Measurements from ENCODE around the gene OR1D5.
"Not testable (repeated sequence)": the region's sequence is repeated elsewhere in the genome, so short reads cannot be mapped to it uniquely, and the experiment has no call there.

Gene OR1D5

DNA sequence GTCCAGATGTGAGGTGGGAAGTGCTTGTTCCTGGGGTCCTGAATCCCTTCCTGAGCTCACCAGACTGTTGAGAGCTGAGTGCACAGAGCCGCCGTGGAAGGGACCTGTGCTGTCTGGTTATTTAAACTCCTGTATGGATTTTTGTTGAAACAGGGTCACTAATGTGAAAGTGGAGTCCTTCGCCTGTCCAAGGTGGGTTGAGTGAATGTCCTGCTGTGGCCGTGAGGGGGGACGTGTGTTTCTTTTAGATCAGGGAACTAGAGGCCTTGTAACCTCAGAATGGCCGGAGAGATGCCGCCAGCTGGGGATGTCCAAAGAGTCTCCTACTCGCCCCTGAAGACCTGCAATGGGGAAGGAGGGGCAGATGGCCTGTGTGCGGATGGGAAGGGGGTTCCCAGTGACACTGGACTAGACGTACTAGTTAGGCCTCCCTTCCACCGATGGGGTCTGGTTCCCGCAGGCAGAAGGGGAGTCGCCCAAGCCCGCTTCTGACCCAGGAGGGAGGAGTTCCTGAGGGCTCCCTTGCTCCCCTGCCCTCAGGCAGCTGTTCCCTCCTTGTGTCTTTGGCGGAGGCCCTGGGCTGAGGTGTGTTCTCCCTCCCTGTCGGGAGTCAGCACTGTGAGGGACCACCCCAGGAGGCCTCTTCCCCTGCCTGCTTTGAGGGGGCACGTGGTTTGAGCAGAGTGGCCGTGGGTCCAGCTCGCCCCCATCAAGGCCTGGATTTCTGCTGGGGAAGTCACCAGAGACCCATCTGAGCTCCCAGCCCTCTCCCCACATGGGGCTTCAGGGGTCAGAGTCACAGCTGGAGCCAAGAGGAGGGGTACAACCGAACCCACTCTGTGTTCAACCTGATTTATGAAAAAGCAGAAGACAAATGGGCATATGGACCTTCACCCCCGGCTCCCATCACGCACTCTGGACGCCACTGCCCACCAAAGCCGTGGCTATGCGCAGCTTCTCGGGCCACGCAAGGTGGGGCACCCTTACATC lies 30.9 kb downstream of the OR1D5 start:
- Histone ChIP-seq H3K36me3 (ENCODE audit: control insufficient read depth, insufficient read depth, low read length) (peaks cover 48% of the 10 kb centered on the region), H3K9ac (ENCODE audit: low read depth, low read length) (no peak overlapping the region), H3K4me1 (ENCODE audit: control insufficient read depth, insufficient read depth, low read length) (no peaks in the 10 kb centered on the region), H3K9me3 (ENCODE audit: control insufficient read depth, insufficient read depth, low read length) (no peaks in the 10 kb centered on the region), H3K4me3 (ENCODE audit: low read depth, low read length) (no peak overlapping the region), H3K27ac (ENCODE audit: low read depth, low read length) (no peak overlapping the region), H3K27me3 (ENCODE audit: control insufficient read depth, insufficient read depth, low read length) (no peaks in the 10 kb centered on the region)

DNA sequence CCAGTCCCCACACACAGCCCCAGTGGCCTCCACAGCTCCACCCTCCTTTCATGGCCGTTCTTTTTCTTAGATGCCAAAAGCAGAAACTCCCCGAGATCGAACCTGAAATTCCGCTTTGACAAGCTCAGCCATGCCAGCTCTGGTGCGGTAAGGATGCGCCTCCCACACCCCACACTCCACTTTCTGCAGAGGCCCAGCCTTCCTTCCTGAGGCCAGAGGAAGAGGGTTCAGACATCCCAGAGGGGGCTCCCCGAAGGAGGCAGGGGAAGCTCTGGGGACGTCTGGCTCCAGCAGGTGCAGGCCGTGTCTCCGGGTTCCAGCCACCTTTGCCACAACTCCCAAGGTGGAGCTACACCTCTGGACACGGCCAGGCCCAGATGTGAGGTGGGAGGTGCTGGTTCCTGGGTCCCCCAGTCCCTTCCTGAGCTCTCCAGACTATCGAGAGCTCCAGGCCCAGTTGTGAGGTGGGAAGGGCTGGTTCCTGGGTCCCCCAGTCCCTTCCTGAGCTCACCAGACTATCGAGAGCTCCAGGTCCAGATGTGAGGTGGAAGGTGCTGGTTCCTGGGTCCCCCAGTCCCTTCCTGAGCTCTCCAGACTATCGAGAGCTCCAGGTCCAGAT lies 32.4 kb downstream of the OR1D5 start:
- H3K4me3 ChIP-seq (ENCODE audit: low read depth, low read length); H3K4me1 ChIP-seq (ENCODE audit: control insufficient read depth, insufficient read depth, low read length); H3K27me3 ChIP-seq (ENCODE audit: control insufficient read depth, insufficient read depth, low read length); H3K27ac ChIP-seq (ENCODE audit: low read depth, low read length); H3K9me3 ChIP-seq (ENCODE audit: control insufficient read depth, insufficient read depth, low read length); H3K9ac ChIP-seq (ENCODE audit: low read depth, low read length): not testable (repeated sequence)
- peaks cover 59% of the 10 kb centered on the region for H3K36me3 ChIP-seq (ENCODE audit: control insufficient read depth, insufficient read depth, low read length)

DNA sequence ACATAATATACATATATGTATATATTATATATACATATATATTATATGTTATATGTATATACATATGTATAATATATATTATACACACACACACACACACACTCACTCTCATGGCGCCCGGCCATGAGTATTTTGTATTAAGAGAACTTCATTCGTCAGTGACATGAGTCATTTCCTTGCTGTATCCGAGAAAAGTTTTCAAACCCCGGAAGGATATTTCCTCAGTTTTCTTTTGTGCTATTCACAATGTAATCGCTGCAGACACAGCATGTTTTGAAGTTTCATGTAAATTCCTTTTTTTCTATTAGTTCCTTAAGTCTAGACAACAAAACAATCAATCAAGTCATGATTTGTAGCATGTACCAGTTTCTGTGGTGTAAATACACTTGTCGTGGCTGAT lies 33.3 kb downstream of the OR1D5 start:
- Histone ChIP-seq H3K9ac (ENCODE audit: low read depth, low read length) (no peak overlapping the region), H3K9me3 (ENCODE audit: control insufficient read depth, insufficient read depth, low read length) (no peaks in the 10 kb centered on the region), H3K27ac (ENCODE audit: low read depth, low read length) (no peak overlapping the region), H3K4me3 (ENCODE audit: low read depth, low read length) (no peak overlapping the region), H3K36me3 (ENCODE audit: control insufficient read depth, insufficient read depth, low read length) (peaks cover 57% of the 10 kb centered on the region), H3K4me1 (ENCODE audit: control insufficient read depth, insufficient read depth, low read length) (no peaks in the 10 kb centered on the region), H3K27me3 (ENCODE audit: control insufficient read depth, insufficient read depth, low read length) (no peaks in the 10 kb centered on the region)

DNA sequence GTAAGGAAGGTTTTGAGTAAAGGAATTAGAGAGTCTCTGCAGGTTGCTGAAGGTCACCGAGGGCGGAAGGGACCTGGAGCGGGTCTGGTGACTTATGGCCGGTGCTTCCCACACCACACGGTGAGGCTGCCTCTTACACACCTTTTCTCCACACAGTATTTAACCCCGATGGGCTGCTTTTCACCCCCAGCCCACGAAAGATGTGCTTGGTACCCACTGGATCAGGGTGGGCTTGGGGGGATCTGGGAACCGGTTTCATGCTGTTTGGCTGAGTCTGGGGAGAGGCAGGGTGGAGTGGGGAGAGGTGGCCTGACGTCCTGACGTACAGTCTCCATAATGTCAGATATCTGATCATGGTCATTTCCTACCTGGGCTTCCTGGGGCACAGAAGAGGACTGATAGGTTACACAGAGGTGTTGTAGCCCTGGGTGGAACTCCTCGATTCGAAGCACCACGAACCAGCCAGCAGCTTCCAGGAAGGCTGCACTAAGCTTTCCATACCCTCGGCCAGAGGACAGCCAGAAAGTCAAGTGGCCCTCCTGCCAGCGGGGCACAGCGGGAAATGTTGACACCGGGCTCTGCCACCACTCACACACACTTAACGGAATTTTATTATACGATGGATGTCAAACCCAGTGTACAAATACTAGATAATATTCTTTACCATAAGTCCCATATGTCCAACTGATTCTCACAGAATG lies 34.0 kb downstream of the OR1D5 start:
- H3K4me3 ChIP-seq (ENCODE audit: low read depth, low read length): no peak overlapping the region
- H3K9me3 ChIP-seq (ENCODE audit: control insufficient read depth, insufficient read depth, low read length): no peaks in the 10 kb centered on the region
- H3K27ac ChIP-seq (ENCODE audit: low read depth, low read length): no peak overlapping the region
- H3K36me3 ChIP-seq (ENCODE audit: control insufficient read depth, insufficient read depth, low read length): peaks cover 53% of the 10 kb centered on the region
- no peaks in the 10 kb centered on the region for H3K27me3 ChIP-seq (ENCODE audit: control insufficient read depth, insufficient read depth, low read length)
- no peak overlapping the region for H3K9ac ChIP-seq (ENCODE audit: low read depth, low read length)
- no peaks in the 10 kb centered on the region for H3K4me1 ChIP-seq (ENCODE audit: control insufficient read depth, insufficient read depth, low read length)

DNA sequence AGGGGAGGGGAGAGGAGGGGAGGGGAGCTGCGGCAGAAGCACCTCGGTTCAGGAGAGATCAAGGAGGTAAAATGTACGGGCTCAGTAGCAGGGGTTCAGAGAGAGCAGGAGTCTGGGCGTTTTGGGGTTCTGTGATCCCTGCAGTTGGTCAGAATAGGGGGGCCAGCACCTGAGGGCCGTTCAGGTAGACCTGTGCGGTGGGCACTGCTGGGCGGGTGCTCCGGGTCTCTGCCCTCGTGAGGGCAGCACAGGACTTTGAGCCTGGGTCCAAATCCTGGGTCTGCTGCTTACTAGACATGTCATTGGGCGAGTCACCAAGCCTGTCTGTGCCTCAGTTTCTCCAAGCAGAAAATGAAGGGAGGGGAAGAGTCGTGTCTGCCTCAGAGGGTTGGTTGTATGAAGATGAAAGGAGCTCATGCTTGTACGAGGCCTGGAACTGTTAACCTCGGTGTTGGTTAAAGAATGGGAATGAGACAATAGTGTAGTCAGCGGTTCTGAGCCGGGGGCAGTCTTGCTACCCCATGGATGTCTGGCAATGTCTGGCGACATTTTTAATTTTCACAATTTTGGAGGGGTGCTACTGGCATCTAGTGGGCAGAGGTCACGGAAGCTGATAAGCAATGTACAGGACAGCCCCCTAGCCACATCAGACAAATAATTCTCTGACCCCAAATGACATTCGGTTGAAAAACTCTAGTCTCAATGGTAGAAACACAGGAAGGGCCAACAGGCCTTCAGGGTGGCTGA lies 35.4 kb downstream of the OR1D5 start:
- Histone ChIP-seq H3K4me1 (ENCODE audit: control insufficient read depth, insufficient read depth, low read length) (no peaks in the 10 kb centered on the region), H3K36me3 (ENCODE audit: control insufficient read depth, insufficient read depth, low read length) (peaks cover 60% of the 10 kb centered on the region), H3K27ac (ENCODE audit: low read depth, low read length) (no peak overlapping the region)

DNA sequence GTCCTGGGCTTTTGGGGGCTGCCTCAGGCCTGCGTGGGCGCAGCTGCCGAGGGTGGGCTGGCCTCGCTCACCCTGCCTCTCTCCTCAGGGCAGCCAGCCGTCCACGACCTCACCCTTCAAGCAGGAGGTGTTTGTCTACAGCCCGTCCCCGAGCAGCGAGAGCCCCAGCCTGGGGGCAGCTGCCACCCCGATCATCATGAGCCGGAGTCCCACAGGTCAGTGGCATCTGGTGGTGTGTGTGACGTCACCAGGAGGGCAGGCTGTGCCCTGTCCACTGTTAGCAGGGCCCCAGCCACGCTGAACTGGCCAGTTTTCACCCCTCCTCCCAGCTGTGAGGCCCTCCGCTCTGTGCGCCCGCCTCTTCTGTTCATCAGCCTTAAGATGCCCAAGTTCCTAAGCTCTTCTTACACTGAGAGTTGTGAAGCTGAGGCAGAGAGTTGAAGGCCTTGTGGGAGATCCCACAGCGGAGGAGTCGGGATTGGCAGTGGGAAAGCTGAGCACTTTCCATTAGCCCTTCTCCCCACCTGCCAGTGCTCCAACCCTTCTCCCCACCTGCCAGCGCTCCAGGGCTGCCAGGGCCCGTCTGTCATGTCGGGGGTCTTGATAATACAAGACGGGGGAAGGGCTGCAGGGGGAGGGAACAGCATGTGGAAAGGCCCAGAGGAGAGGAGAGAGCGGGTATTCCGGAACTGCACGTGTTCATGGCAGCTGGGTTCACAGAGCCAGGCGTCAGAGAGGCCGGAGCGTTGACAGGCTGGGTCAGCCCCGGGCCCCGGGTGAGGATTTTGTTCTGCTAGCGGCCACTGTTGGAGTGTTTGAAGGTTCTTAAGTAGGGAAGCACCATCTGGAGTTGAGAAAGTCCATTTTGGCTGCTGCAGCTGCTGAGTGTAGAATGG lies 36.3 kb downstream of the OR1D5 start:
- Histone ChIP-seq H3K27ac (ENCODE audit: low read depth, low read length) (no peak overlapping the region), H3K4me1 (ENCODE audit: control insufficient read depth, insufficient read depth, low read length) (no peaks in the 10 kb centered on the region), H3K4me3 (ENCODE audit: low read depth, low read length) (no peak overlapping the region), H3K27me3 (ENCODE audit: control insufficient read depth, insufficient read depth, low read length) (no peaks in the 10 kb centered on the region), H3K9ac (ENCODE audit: low read depth, low read length) (no peak overlapping the region), H3K36me3 (ENCODE audit: control insufficient read depth, insufficient read depth, low read length) (peaks cover 64% of the 10 kb centered on the region), H3K9me3 (ENCODE audit: control insufficient read depth, insufficient read depth, low read length) (peaks cover 4% of the 10 kb centered on the region; the same call in 1 of the 2 replicates)

More for the DNA sequence above, 35.4 kb downstream of the OR1D5 start:
- no peaks in the 10 kb centered on the region for H3K27me3 ChIP-seq (ENCODE audit: control insufficient read depth, insufficient read depth, low read length)
- no peaks in the 10 kb centered on the region for H3K9me3 ChIP-seq (ENCODE audit: control insufficient read depth, insufficient read depth, low read length)
- no peak overlapping the region for H3K9ac ChIP-seq (ENCODE audit: low read depth, low read length)
- H3K4me3 ChIP-seq (ENCODE audit: low read depth, low read length): no peak overlapping the region

DNA sequence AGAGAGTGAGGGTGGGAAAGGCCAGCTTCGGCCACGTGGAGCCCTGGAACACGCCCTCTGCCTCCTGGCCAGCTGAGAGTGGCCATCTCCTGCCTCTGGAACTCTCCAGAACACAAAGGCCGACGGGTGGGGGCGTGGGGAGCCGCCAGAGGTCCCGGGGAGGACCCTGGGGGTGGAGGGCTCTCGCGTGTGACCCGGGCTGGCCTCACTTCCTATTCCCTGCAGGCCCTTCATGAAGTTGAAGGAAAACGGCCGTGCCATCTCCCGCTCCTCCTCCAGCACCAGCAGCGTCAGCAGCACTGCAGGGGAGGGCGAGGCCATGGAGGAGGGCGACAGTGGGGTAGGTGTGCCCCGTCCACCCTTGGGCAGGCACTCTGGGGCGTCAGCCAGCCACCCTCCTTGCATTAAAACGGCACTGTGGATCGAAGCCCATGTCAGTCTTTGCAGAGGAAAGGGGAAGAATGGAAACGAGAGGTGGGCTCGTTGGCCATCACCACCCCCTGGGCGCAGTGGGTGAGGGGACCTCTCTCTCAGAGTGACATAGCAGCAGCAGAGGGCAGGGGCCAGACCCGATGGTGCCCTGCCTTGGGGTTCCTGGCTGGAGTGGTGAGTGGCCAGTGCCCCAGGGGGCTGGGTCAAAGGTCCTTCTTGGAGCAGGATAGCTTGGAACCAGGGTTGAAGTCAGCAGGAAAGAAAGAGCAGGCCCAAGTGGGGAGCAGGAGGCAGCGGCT lies 37.1 kb downstream of the OR1D5 start:
- H3K27ac ChIP-seq (ENCODE audit: low read depth, low read length): no peak overlapping the region
- H3K4me3 ChIP-seq (ENCODE audit: low read depth, low read length): no peak overlapping the region
- peaks cover 9% of the 10 kb centered on the region for H3K9me3 ChIP-seq (ENCODE audit: control insufficient read depth, insufficient read depth, low read length)
- H3K27me3 ChIP-seq (ENCODE audit: control insufficient read depth, insufficient read depth, low read length): no peaks in the 10 kb centered on the region
- peaks cover 70% of the 10 kb centered on the region for H3K36me3 ChIP-seq (ENCODE audit: control insufficient read depth, insufficient read depth, low read length)
- H3K4me1 ChIP-seq (ENCODE audit: control insufficient read depth, insufficient read depth, low read length): no peaks in the 10 kb centered on the region
- H3K9ac ChIP-seq (ENCODE audit: low read depth, low read length): no peak overlapping the region

DNA sequence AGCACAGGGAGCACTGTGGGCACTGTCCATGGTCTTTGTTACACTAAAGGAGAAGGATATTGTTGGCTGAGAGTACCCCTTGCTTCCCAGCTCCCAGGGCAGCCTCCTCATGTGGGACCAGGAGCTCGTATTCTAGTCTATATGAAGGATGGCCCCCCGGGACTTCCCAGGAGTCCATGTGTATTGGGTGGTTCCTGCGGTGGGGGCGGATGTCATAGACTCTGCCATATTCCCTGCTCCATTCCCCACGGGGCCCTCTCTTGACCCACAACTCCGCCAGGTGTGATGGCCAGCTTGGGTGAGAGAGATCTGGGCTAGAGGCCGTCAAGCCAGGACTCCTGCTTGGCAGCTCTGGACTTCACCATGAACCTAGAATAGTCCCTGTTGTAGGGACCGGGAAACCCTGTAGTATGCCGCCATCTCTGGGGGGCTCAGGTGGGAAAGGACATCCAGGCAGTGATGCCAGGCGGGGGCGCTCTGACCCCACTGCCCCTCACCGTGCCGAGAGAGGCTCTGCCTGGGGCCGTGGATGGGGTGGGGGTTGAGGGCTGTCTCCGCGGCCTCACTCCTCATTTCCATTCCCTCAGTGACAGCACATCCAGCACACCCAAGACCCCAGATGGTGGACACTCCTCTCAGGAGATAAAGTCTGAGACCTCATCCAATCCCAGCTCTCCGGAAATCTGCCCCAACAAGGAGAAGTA lies 37.8 kb downstream of the OR1D5 start:
- Histone ChIP-seq H3K4me3 (ENCODE audit: low read depth, low read length) (no peak overlapping the region), H3K9me3 (ENCODE audit: control insufficient read depth, insufficient read depth, low read length) (peaks cover 9% of the 10 kb centered on the region), H3K36me3 (ENCODE audit: control insufficient read depth, insufficient read depth, low read length) (peaks cover 70% of the 10 kb centered on the region), H3K9ac (ENCODE audit: low read depth, low read length) (no peak overlapping the region), H3K27me3 (ENCODE audit: control insufficient read depth, insufficient read depth, low read length) (no peaks in the 10 kb centered on the region), H3K4me1 (ENCODE audit: control insufficient read depth, insufficient read depth, low read length) (no peaks in the 10 kb centered on the region), H3K27ac (ENCODE audit: low read depth, low read length) (no peak overlapping the region)

DNA sequence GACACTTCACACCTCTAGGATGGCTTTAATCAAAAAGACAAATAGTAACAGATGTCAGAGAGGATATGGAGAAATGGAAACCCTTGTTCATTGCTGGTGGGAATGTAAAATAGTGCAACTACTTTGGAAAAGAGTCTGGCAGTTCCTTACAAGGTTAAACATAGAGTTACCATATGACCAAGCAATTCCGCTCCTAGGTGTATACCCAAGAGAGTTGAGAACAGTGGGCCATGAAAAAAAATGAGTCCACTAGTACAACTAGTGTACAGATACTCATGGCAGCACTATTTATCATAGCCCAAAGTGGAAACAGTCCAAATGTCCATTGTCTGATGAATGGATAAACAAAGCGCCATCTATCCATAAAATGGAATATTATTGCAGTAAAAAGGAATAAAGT lies 39.1 kb downstream of the OR1D5 start:
- Histone ChIP-seq H3K9me3 (ENCODE audit: control insufficient read depth, insufficient read depth, low read length) (peaks cover 9% of the 10 kb centered on the region), H3K27ac (ENCODE audit: low read depth, low read length) (no peak overlapping the region), H3K27me3 (ENCODE audit: control insufficient read depth, insufficient read depth, low read length) (no peaks in the 10 kb centered on the region), H3K4me3 (ENCODE audit: low read depth, low read length) (no peak overlapping the region), H3K4me1 (ENCODE audit: control insufficient read depth, insufficient read depth, low read length) (no peaks in the 10 kb centered on the region), H3K9ac (ENCODE audit: low read depth, low read length) (no peak overlapping the region), H3K36me3 (ENCODE audit: control insufficient read depth, insufficient read depth, low read length) (peaks cover 69% of the 10 kb centered on the region)
